Right ventricle myocardium superior (tissue), 1 donor: ENCODE data around the gene AIM2. TPM values are rescaled to one million over a fixed set of nuclear protein-coding genes. Genes with fewer than 3 reads are reported as not detected.
"Not testable (repeated sequence)": the region's sequence is repeated elsewhere in the genome, so short reads cannot be mapped to it uniquely, and the experiment has no call there.

Source experiments
- ATAC-seq: fragments of 200-7000 bp; cut with Tn5 transposase; one replicate; pipeline ENCODE4 v1.9.1; 2020; ENCODE audit warnings: mild to moderate bottlenecking; ENCODE audit not compliant: poor library complexity
- DNase-seq: peaks from one replicate; pipeline ENCODE4 v3.0.0-alpha.2; 2020
- intact Hi-C: fragments of 100-400 bp; cut with DNase I; formaldehyde crosslinking; loops from one replicate; pipeline ENCODE4 v1.11.2; 2022
- total RNA-seq: library from RNA; stranded (reverse); fragmentation: NEBNext Ultra II Directional; extraction: Animal tissue kit (Norgen Biotek cat#: 25700); gene quantifications from one replicate; pipeline ENCODE4 v1.2.1, GENCODE V29; 2021
- donor health status: DM: no; HTN: yes; CAD: no; lungs with severe emphysema.

The AIM2 gene
- total RNA-seq, 1 donor from 2014 or later: 0.56 TPM

DNA sequence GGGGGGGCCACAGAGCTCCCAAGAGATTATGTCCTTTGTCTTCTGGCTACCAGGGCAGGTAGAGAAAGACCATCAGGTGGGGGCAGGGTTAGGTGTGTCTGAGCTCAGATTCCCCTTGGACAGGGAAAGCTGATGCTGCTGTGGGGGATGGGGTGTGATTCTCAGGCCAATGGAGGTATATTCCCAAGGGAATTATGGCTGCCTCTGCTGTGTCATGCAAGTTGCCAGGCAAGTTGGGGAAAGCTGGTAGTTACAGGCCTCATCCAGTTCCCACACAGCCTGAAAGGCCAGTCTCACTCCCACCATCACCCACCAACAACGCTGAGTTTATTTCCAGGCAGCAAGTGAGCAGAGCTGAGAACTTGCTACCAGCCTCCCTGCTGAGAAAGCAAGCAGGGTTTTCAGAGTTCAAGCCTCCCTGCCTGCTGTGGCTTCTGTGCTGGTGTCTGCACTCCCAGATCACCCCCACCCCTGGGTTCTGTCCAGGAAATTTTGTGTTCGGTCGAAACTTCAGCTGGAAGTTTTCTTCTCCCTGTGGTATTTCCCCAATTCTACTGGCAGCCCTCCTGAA, 45.6 kb downstream of the AIM2 start:
- intact Hi-C loops: no loop called here
- DNase-seq (no peak), ATAC-seq (no peak)

DNA sequence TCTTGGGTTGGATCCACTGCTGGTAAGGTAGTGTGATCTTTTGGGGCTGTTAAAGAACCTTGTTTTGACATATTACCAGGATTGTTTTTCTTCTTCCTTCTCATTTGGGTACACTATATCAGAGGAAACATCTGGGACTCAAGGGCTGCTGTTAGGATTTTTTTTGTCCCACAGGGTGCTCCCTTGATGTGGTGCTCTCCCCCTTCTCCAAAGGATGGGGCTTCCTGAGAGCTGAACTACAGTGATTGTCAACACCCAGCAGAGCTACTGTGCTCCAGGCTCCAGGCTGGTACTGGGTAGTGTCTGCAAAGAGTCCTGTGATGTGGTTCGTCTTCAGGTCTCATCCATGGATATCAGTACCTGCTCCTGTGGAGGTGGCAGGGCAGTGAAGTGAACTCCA, 46.3 kb downstream of the AIM2 start:
- intact Hi-C loops: no loop called here
- DNase-seq (no peak), ATAC-seq (no peak)

- DNase-seq, ATAC-seq, intact Hi-C loops: not testable (repeated sequence)
Measured at GRCh38 chr1:159026841-159027240, 49.7 kb downstream of the AIM2 start.

DNA sequence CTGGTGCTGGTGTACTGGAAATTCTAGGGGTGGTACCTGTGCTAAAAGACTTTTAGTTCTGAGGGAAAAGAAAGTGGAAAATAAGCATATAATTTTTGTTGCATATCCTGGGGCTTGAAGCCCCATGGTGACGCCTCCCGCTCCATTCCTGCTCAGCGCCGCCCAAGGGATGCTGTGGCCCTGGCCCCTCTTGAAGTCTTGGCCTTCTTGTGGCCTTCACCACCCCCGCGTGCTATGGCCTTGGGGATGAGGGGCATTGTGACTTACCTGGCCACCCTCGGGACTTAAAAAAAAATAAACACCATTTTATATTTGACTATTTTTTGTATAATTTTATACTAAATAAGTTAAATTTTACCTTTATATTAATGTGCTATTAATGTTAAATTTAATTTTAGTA, 51.5 kb downstream of the AIM2 start:
- DNase-seq (no peak), ATAC-seq (no peak)
- intact Hi-C loops: no loop called here

DNA sequence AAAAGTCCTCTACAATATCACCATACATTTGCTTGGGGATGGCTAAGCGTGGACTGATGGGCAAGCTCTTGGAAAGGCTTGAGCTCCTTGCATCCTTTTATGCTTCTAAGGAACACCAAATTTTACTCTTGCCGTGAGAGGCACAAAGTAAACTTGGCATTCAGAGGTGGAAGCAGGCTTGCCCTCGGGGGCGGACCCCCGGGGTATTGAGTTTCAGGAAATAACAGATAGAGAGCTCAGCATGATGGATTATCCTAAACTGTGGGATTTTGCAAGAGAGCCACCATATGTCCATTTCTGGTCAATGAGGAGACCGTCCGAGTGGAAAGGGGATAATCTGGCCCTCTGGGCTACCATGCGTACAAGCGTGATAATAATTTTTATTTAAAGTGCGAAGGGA, 52.8 kb downstream of the AIM2 start:
- no peak for DNase-seq
- no peak for ATAC-seq
- intact Hi-C loops: no loop called here

- ATAC-seq (peak; percentile 87), DNase-seq (peak; percentile 44)
- intact Hi-C loops: no loop called here
Measured at GRCh38 chr1:159015440-159015909, 61.1 kb downstream of the AIM2 start.

DNA sequence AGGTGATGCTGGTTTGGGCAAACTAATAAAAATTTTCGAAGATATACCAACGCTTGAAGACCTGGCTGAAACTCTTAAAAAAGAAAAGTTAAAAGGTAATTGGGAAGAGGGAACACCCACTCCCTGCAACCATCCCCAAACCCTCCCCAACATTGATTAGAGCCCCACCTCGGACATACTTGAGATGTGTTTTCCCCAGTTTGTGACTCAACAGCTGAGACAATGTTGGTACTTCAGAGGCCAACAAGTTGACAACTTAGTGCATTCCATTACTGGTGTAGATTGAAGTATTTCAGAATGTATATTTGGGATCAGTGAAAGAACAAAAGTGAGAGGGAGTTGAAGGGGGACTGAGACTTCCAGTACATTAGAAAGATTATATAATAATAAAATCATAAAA, 61.7 kb downstream of the AIM2 start:
- ATAC-seq (no peak), DNase-seq (no peak)
- intact Hi-C loops: no loop called here

DNA sequence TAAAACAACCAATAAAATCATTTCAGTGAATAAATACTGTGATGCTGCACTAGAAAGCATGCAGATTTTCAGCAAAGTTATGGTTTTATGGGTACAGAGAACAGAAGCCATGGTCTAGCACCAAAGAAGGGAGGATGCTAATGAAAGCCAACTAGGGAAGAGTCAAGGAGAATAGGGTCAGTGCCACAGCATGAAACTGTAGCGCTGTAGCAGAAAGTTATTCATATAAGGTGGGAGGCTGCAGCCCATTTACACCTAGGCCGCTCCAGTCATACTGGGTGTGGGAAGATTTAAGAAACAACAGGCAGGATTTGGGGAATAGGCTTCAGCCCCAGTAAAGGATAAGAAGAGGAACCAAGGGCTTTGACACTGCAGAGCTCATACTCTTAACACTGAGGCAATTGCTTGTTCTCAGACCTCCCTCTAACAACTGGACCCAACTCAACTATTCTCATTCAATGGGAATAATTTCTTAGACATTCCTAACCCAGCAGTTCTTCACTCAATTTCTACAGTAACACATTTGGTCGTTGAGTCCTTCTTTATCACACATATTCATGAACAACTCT, 62.5 kb downstream of the AIM2 start:
- DNase-seq (no peak), ATAC-seq (no peak)
- intact Hi-C loops: no loop called here

DNA sequence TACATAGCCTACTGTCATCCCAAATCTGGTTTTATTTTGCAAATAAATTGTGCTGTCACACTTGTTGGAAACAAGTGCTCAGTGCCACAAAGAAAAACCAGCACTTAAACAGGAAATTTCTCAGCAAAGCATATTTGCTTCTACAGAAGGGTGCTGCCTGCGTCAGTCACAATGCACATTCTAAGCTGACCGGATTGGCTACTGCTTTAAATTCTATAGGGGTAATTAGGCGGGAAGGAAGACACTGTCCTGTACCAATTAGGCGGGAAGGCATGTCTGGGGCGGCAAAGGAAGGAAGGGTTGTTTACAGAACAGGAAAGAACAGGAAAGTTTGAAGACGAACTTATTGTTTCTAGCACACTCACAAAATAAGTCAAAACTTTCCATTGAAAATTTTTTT, 64.1 kb downstream of the AIM2 start:
- intact Hi-C loops: no loop called here
- DNase-seq: peak; percentile 44
- ATAC-seq: no peak

Other genes starting within 250 kb of the AIM2 start
- 2.9 TPM for gene MNDA, start 245.4 kb downstream of the AIM2 start, total RNA-seq
- gene PYHIN1, start 145.2 kb downstream of the AIM2 start, total RNA-seq: 0.22 TPM
- 21.1 TPM for gene IFI16, start 66.9 kb downstream of the AIM2 start, total RNA-seq
- 5.3 TPM for gene CADM3, start 94.8 kb upstream of the AIM2 start, total RNA-seq
- gene ACKR1, start 128.1 kb upstream of the AIM2 start, total RNA-seq: 8.1 TPM
- 0.94 TPM for gene FCER1A, start 225.6 kb upstream of the AIM2 start, total RNA-seq